Osteoblast (primary cell): ENCODE results near the gene CPLANE2. TPM values are rescaled to one million over a fixed set of nuclear protein-coding genes. Genes with fewer than 3 reads are reported as not detected.

Experiments
- DNase-seq: peaks from one replicate; pipeline ENCODE4 v3.0.0; 2011; ENCODE audit warnings: low spot score, mixed read lengths; ENCODE audit not compliant: insufficient read length; ENCODE audit errors: missing footprints
- H2AFZ ChIP-seq: 2 replicates; pipeline ENCODE4 v1.6.0; 2011; ENCODE audit warnings: mild to moderate bottlenecking, low read length
- H3K27ac ChIP-seq: 2 replicates; pipeline ENCODE4 v1.5.1; 2011; ENCODE audit warnings: mild to moderate bottlenecking, low read depth, low read length, moderate library complexity
- H3K27me3 ChIP-seq: 2 replicates; pipeline ENCODE4 v1.6.0; 2012; ENCODE audit warnings: mild to moderate bottlenecking, control low read depth, inconsistent platforms, low read length, moderate library complexity; ENCODE audit not compliant: insufficient read depth
- H3K36me3 ChIP-seq: 2 replicates; pipeline ENCODE4 v1.5.1; 2011; ENCODE audit warnings: mild to moderate bottlenecking, low read length, control low read depth, moderate library complexity; ENCODE audit not compliant: insufficient read depth
- H3K4me1 ChIP-seq: 2 replicates; pipeline ENCODE4 v1.5.1; 2011; ENCODE audit warnings: mild to moderate bottlenecking, low read length, control low read depth, moderate library complexity; ENCODE audit not compliant: insufficient read depth
- H3K4me2 ChIP-seq: 2 replicates; pipeline ENCODE4 v1.6.0; 2011; ENCODE audit warnings: mild to moderate bottlenecking, low read length; ENCODE audit not compliant: insufficient read depth
- H3K4me3 ChIP-seq: fragments of 200-600 bp; sonication (generic); 3 replicates; pipeline ENCODE4 v1.5.1; 2012; ENCODE audit warnings: mild to moderate bottlenecking, low read length, inconsistent platforms; ENCODE audit not compliant: insufficient read depth
- H3K79me2 ChIP-seq: 2 replicates; pipeline ENCODE4 v1.6.0; 2012; ENCODE audit warnings: mild to moderate bottlenecking, low read length, control low read depth, inconsistent platforms; ENCODE audit not compliant: insufficient read depth
- H3K9me3 ChIP-seq: 2 replicates; pipeline ENCODE4 v1.5.1; 2011; ENCODE audit warnings: low read depth, low read length, control low read depth
- H4K20me1 ChIP-seq: 2 replicates; pipeline ENCODE4 v1.6.0; 2012; ENCODE audit warnings: mild to moderate bottlenecking, low read length, control low read depth; ENCODE audit not compliant: insufficient read depth
- CTCF ChIP-seq: IDR thresholded peaks from 2 replicates; pipeline ENCODE4 v1.5.1; 2011; ENCODE audit warnings: mild to moderate bottlenecking, low read depth, low read length, moderate library complexity; ENCODE audit errors: extremely low read depth
- total RNA-seq: library from RNA; depleted of rRNA; stranded (reverse); fragments of >200 nt; gene quantifications from 2 replicates; pipeline ENCODE4 v1.2.3, GENCODE V29; 2012

CPLANE2 gene
- total RNA-seq, 1 donor: 14.1 TPM

- H3K36me3 ChIP-seq: no peaks in the 10 kb centered on the region
- TF ChIP-seq CTCF: no peak
- H3K27ac ChIP-seq: no peak within 1 kb of the TSS
- no peaks in the 10 kb centered on the region for H3K9me3 ChIP-seq
- H3K79me2 ChIP-seq: no peaks in the 10 kb centered on the region
- H3K4me3 ChIP-seq: no peak within 1 kb of the TSS
- H3K27me3 ChIP-seq: no peaks in the 10 kb centered on the region
- no peak within 1 kb of the TSS for H3K4me2 ChIP-seq
- H3K4me1 ChIP-seq: peaks cover 6% of the 10 kb centered on the region
- no peak within 1 kb of the TSS for H2AFZ ChIP-seq
- peak; percentile 21 for DNase-seq
- H4K20me1 ChIP-seq: no peaks in the 10 kb centered on the region
Observed at GRCh38 chr1:16212251-16212961, 24.6 kb downstream of the CPLANE2 start, which contains the start of gene ARHGEF19. Gene ARHGEF19, minus strand, starts transcription at chr1:16212652. Its CDS starts 3,598 bp downstream, at chr1:16209054.

- Histone ChIP-seq H3K4me2 (no peak overlapping the region), H3K79me2 (no peaks in the 10 kb centered on the region), H4K20me1 (no peaks in the 10 kb centered on the region), H3K27me3 (no peaks in the 10 kb centered on the region), H3K27ac (no peak overlapping the region), H2AFZ (no peak overlapping the region), H3K9me3 (no peaks in the 10 kb centered on the region), H3K36me3 (no peaks in the 10 kb centered on the region), H3K4me1 (peaks cover 10% of the 10 kb centered on the region), H3K4me3 (no peak overlapping the region)
- TF ChIP-seq CTCF: no peak
- peak; percentile 25 for DNase-seq
Observed at GRCh38 chr1:16211824-16212223, 25.2 kb downstream of the CPLANE2 start.

- H3K27ac ChIP-seq: no peak overlapping the region
- H3K79me2 ChIP-seq: no peaks in the 10 kb centered on the region
- DNase-seq: peak; percentile 36
- H3K27me3 ChIP-seq: no peaks in the 10 kb centered on the region
- H3K4me1 ChIP-seq: peaks cover 8% of the 10 kb centered on the region
- no peak overlapping the region for H2AFZ ChIP-seq
- H3K9me3 ChIP-seq: no peaks in the 10 kb centered on the region
- no peak overlapping the region for H3K4me3 ChIP-seq
- H3K36me3 ChIP-seq: no peaks in the 10 kb centered on the region
- no peaks in the 10 kb centered on the region for H4K20me1 ChIP-seq
- no peak for TF ChIP-seq CTCF
- no peak overlapping the region for H3K4me2 ChIP-seq
Observed at GRCh38 chr1:16210581-16210980, 26.4 kb downstream of the CPLANE2 start.

- no peaks in the 10 kb centered on the region for H3K79me2 ChIP-seq
- H4K20me1 ChIP-seq: no peaks in the 10 kb centered on the region
- DNase-seq: peak; percentile 39
- no peaks in the 10 kb centered on the region for H3K27me3 ChIP-seq
- TF ChIP-seq CTCF: no peak
- no peaks in the 10 kb centered on the region for H3K9me3 ChIP-seq
- H3K4me1 ChIP-seq: peaks cover 8% of the 10 kb centered on the region
- H2AFZ ChIP-seq: no peak overlapping the region
- no peak overlapping the region for H3K27ac ChIP-seq
- no peak overlapping the region for H3K4me3 ChIP-seq
- H3K4me2 ChIP-seq: no peak overlapping the region
- H3K36me3 ChIP-seq: no peaks in the 10 kb centered on the region
Observed at GRCh38 chr1:16209847-16210407, 27.1 kb downstream of the CPLANE2 start.
